Retinal pigment epithelial cell (primary cell): ENCODE measurements around the gene LPP.

ENCODE experiments used
- DNase-seq: peaks from one replicate; pipeline ENCODE4 v3.0.0-alpha.2; 2010; ENCODE audit warnings: low read depth
- H3K4me3 ChIP-seq: 2 replicates; pipeline ENCODE4 v1.5.1; 2011; ENCODE audit warnings: mild to moderate bottlenecking, low read length, control low read depth, moderate library complexity
- TF ChIP-seq, protein P1 (sequence below): conservative IDR thresholded peaks from 2 replicates; pipeline ENCODE4 v1.5.1; 2011; ENCODE audit warnings: low read depth, low read length, control low read depth, inconsistent platforms

The LPP gene

DNA sequence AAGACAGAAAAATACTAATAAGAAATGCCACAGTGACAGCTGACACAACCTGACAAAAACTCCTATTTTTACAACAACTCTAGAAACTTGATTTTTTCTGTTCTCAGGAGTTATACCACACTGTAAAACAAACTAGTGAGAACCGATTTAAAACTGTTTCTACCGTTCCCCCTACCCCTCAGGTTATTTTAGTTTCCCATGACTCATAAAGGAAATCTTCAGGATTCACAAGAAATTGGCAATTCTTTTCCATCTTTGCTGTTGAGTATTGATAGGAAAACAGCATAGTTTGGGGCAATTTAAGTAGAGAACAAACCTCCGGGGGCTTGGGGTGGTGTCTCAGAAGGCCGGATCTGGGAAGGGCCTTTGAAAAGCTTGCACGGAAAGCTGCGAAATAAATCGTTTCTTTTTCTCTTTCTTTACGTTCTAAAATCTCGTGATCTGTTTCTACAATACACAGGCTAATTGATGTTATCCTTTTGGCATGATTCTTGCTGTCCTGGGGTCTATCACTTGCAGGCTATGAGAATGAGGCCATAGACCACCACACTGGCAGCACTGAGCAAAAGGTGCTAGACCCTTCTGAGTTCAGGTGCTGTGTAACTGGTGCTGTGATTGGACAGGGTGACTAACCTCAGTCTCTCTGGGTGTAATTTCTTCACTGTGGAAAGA is 89.3 kb downstream of the LPP start:
- TF ChIP-seq, protein P1, sequence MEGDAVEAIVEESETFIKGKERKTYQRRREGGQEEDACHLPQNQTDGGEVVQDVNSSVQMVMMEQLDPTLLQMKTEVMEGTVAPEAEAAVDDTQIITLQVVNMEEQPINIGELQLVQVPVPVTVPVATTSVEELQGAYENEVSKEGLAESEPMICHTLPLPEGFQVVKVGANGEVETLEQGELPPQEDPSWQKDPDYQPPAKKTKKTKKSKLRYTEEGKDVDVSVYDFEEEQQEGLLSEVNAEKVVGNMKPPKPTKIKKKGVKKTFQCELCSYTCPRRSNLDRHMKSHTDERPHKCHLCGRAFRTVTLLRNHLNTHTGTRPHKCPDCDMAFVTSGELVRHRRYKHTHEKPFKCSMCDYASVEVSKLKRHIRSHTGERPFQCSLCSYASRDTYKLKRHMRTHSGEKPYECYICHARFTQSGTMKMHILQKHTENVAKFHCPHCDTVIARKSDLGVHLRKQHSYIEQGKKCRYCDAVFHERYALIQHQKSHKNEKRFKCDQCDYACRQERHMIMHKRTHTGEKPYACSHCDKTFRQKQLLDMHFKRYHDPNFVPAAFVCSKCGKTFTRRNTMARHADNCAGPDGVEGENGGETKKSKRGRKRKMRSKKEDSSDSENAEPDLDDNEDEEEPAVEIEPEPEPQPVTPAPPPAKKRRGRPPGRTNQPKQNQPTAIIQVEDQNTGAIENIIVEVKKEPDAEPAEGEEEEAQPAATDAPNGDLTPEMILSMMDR: no peak

DNA sequence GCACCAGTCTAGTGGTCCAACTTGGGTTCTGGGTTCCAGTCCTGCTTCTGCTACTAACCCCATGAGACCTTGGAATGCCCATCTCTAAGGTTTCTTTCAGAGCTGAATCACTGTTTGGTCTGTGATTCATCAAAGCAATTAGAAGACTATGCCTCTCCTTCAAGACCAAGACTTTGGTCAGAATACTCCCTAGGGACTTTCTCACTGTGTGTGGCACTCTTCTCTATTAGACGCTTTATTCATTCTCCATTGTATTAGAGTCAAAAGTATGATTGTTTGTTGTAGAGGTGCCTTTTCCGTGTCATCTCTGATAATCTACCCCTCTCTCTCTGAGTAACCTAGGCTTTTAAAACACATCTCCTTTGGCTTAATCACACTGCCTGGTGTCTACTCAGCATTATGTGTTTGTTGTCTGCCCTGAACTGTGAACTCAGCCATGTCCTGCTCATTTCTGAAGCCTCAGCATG is 90.5 kb downstream of the LPP start:
- H3K4me3 ChIP-seq: no peak overlapping the region
- DNase-seq: no peak
- TF ChIP-seq, protein P1: no peak

More for the DNA sequence above, 89.3 kb downstream of the LPP start:
- H3K4me3 ChIP-seq: no peak overlapping the region
- DNase-seq: no peak

DNA sequence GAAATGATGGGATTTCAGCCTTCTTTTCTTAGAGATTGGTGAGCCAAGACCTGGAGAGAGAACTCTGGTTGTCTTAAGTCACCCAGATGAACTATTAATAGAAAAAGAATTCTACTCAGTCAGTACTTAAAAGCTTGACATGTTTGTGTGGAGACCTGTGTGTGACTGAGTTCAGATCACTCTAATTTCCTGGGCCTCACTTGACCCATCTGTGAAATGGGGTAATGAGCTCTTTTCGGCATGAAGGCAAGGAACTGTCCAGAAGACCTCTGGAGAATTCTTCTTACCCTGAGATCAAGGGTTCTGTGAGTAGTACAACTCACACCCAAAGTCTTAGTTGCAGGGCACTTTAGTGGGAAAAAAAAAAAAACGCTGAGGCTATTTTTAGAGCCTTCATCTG is 92.9 kb downstream of the LPP start:
- H3K4me3 ChIP-seq: no peak overlapping the region
- DNase-seq: no peak
- TF ChIP-seq, protein P1: no peak

DNA sequence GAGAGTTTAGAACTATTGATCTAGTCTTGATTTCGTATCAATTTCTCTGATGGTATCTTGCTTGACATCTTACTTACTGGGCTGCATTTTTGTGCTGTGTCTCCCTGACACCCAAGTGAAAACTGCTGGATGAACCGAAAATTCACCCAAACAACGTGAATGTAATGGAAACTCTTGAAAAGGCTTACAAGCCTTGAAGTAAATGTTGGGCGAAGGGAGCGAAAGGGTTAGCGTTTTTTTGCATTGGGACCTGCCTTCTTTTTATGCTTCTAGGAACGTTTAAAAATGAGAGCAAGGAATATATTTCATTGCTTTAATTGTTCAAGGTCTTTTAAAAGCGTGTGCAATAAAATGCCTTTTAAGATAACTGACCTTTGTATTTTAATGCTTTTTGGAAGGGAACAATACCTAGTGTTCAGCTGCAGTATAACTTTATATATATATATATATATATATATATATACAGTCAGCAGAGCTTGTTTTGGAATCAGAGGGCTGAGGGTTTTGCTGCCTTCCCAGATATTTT is 94.1 kb downstream of the LPP start:
- DNase-seq: no peak
- H3K4me3 ChIP-seq: no peak overlapping the region
- TF ChIP-seq, protein P1: no peak

DNA sequence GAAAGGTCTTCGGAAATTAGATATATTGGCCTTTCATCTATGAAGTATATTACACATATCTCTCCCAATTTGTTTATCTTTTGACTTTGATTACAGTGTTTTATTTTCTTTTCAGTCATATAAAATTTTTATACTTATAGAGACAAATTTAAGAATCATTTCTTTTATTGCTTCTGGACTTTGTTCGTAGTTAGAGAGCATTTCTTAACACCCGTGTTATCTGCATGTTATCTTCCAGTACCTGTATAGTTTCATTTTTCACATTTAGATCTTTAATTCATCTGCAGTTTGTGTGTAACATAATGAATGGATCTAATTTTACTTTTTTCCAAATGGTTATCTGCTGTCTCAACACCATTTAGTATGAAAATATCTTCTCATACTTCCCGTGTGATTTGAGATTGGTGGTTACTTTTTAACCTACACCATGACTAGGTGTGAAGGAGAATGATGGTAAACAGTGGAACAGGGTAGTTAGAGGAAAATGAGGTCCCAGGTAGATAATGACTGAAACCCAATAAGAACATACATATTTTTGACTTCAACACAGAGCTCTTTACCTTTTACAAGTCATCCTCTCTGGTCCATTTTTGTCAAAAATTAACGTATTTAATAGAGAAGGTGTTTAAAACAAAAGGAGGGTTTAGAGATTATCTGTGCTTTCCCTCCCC is 99.3 kb downstream of the LPP start:
- TF ChIP-seq, protein P1: no peak
- no peak for DNase-seq
- no peak overlapping the region for H3K4me3 ChIP-seq

DNA sequence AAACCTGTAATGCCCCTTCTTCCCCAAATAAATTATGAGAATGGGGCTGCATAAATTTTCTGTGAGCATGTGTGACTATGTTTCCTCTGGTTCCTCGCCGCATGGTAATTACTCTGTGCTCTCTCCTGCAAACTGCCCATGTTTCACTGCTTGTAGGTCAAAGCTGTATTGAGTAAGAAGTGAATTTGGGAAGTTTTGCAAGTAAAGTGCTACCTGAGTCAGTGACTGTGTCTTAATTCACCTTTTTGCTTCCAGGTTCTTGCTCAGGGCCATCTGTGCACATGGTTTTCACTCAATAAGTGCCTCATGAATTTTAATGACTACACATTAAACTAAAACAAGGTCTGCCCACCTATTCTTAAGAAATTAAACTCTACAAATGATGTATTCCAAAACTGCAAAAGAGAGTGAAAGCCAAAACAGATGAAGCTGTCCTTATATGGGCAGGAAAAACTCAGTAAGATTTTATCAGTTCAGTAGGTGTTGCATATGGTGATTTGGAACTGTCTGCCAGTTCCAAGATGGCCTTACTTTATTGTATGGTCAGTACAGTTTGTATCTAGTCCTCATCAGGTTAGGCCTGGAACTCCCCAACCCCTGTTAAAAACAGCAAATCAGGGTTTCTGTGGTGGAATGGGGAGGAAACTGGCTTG is 100.0 kb downstream of the LPP start:
- no peak overlapping the region for H3K4me3 ChIP-seq
- DNase-seq: no peak
- TF ChIP-seq, protein P1: no peak
